ENCODE data around the gene SGSH.

DNA sequence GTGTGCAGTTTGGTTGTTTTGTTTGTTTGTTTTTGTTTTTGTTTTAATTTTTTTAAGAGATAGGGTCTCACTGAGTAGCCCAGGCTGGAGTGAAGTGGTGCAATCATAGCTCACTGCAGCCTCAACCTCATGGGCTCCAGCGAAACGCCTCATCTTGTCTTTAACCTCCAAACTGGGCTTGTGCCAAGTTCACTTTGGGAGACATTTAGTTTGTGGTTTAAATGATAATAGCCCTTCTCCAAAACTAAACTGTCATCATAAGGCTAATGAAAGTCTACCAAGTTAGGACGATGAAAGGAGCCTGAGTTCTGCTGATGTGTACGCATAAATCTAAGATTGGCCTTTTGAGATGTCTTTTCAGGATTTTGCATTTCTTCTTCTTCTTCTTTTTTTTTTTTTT is 56.8 kb downstream of the SGSH start:
- TF ChIP-seq CTCF (optimal IDR thresholded peaks at IDR 0.05 in 1 of 3, IDR thresholded peaks at IDR 0.05 in 1 of 3, conservative IDR thresholded peaks at IDR 0.05 in 1 of 3; ENCODE audit: extremely low read depth in 1 of 3, insufficient read depth in 2 of 3, low read length in 3 of 3) (no peak), EZH2 (IDR thresholded peaks at IDR 0.05; ENCODE audit: low read length) (no peak)
